NCI-H460 (cell line): ENCODE results near the gene SIT1. TPM values are rescaled to one million over a fixed set of nuclear protein-coding genes. Genes with fewer than 3 reads are reported as not detected.

Experiments
- DNase-seq: peaks from one replicate; pipeline ENCODE4 v3.0.0-alpha.2; 2016; ENCODE audit warnings: low read depth; ENCODE audit errors: extremely low read depth
- polyA plus RNA-seq: library from polyadenylated mRNA; depleted of rRNA; stranded (reverse); fragments of >200 nt; gene quantifications from 2 replicates; pipeline ENCODE4 v1.2.3, GENCODE V29; 2014; cell fraction: nucleus; rRNA removed
- total RNA-seq: library from RNA; depleted of rRNA; stranded (reverse); fragments of >200 nt; shearing (Covaris generic); gene quantifications from 2 replicates; pipeline ENCODE4 v1.2.3, GENCODE V29; 2014; rRNA removed

SIT1 gene, protein sequence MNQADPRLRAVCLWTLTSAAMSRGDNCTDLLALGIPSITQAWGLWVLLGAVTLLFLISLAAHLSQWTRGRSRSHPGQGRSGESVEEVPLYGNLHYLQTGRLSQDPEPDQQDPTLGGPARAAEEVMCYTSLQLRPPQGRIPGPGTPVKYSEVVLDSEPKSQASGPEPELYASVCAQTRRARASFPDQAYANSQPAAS
- total RNA-seq: not detected in 2 replicates
- not detected in 2 replicates for polyA plus RNA-seq

DNA sequence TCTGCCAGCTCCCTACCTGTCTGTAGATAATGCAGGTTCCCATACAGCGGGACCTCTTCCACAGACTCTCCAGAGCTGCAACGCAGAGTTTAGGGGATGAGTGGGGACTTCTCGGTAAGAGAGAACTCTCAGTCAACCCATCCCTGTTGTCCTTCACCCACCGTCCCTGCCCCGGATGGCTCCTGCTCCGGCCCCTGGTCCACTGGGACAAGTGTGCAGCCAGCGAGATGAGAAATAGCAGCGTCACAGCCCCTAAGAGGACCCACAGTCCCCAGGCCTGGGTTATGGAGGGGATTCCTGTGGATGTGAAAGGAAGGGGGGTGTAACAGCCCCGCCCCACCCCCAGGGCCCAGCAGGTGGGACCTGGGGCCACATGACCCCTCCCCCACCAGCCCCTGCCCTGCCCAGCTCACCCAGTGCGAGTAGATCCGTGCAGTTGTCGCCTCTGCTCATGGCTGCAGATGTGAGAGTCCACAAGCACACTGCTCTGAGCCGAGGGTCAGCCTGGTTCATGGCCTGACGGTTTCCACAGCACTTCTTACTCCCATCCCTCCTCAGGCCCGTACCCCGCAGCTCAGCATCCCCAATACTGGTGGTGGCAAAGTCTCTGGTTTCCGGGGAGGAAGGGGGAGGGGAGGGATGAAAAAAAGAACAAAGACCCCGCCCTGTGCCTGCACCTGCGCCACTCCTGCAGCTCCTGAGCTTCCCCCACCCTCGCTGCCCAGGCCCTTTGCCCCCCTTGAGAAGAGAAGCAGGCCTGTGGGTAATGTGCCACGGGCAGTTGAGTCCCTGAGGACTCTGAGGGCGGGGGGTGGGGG lies at the start of gene SIT1:
TSS of gene SIT1 (minus strand) at position 591 of the 818 bp plus-strand sequence. CDS start at position 513, 78 bp downstream.
- DNase-seq: no peak

DNA sequence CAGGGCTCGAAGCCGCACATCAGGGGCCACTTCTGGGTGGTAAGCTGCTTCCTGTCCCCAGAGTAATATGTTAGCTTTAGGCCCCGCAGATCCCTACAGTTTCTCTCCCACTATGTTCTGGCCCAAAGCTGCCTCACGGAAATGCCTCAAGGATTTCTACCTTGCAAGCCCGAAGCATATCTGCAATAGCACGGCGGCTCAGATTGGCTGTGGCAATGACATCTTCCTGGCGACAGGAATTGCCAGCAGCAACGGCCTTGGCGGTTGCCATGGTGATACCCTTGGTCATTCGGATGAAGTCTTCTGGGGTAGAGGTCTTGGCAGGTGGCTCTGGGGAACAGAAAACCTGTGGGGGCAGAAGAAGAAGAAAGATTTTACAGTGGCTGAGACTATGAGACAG lies 49.3 kb upstream of the SIT1 start:
- DNase-seq: no peak

DNA sequence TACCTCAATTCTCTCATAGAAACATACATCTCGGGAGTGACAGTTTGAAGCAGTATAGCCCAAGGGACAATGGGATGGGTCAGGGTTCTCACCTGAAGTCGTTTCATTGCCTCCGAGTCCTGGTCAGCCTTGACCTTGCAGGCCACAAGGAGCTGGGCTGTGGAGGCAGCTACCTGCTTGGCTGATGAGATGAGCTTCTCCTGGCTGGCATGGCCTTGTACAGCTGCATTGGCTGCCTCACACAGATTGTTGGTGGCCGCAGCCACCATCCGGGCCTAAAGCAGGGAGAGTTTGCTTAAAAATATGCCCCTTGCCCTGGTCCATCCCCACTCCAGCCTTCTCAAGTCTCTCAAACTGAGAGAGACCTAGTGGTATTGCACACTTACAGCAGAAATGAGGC lies 47.5 kb upstream of the SIT1 start:
- DNase-seq: no peak

DNA sequence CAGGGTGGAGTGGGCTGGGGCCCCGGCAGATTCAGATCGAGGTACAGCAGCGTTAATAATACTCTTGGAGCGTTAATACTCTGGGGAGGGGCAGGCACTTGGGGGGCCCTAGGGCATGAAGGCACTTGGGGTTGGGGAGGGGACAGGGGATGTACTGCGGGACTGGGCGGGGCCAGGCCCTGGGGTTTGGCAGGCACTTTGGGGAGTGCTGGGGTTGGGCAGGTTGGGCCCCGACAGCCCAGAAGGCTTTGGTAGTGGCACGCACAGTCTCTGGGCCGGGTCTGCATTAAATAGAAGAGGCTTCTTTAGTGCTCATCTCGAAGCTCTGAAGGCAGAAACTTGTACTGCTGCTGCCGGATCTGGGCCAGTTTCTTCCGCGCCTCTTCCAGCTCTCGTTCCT lies 46.8 kb upstream of the SIT1 start:
- no peak for DNase-seq

DNA sequence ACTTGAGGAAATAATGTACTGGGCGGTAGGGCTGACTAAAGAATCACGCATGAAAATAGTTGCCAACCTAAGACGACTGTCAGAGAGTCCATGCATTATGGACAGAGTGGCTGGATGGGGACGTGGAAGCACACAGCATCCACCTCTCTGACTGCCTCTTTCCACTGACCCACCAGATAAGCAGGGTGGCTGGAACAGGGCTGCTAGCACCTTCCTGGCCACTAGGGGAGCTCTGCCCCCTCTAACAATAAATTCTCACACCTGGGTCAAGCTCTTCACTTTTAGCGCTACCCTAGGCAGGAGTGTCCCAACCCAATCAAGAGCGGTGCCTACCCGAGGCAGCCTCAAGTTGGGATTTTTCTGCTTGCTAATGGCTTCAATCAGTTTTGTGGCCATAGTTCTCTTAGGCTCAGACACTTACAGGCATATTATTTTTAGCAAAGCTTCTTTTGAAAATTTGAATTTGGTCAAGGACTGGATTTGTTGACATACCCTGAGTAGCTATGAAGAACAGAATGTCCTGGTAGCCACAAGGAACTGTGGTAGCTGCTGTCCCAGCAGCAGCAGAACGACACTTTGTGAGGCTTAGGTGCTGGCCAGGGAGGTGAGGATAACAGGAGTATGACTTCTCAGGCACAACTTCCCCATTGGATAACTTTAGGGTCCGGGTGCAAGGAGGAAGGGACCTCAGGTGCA lies 45.9 kb upstream of the SIT1 start:
- DNase-seq: peak; percentile 34

DNA sequence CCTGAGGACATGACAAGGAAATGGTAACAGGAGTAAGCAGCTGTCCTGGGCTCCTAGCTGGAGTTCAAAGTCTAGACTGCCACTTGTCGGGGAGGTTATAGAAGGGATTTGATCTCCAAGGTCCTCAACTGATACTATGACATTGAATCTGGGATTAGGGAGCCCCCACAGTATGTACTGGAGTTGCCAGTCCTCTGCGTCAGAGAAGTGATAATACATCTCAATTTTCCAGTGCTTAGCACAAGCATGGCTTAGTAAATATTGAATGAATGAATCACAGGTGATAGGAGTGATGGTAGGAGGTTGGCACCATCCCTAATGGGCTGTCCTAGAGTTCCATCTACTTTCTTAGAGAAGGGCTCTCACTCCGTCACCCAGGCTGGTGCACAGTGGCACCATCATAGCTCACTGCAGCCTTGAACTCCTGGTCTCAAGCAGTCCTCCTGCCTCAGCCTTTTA lies 45.2 kb upstream of the SIT1 start:
- DNase-seq: no peak

DNA sequence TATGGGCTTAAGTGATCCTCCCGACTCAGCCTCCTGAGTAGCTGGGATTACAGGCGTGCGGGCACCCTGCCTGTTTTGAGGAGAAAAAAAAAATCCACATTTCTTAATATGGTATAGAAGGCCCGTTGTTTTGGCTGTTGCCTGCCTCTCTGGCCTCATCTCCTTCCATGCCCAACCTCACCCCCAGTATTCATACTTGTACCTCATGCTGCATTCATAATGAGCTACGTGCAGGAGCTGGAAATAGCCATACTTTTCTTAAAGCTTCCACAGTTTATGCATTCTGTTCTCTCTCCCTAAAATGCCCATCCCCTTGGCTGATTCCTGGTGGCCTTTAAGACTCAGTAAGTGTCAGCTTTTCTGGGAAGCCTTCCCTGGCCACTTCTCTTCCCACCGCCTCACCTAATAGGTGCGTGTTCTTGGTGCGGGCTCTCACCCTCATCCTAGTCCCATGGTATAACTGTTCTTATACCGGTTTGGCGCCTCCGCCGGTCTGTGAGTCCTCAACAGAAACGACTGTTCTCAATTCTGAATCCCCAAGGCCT lies 41.1 kb upstream of the SIT1 start:
- no peak for DNase-seq

DNA sequence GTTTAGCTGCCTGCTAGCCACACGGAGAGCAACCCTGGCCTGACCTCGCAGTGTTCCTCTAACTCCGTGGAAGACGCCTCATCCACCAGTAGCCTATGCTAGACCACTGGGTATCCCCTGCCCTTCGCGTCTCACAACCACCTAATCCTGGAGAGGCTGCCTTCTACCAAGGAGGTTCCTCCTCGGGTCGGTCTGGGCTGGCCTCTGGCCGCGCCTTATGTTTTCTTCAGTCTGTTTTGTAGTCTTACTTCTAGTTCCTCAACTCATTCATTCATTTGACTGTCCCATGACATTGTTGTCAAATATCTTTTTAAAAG lies 40.6 kb upstream of the SIT1 start:
- DNase-seq: no peak

DNA sequence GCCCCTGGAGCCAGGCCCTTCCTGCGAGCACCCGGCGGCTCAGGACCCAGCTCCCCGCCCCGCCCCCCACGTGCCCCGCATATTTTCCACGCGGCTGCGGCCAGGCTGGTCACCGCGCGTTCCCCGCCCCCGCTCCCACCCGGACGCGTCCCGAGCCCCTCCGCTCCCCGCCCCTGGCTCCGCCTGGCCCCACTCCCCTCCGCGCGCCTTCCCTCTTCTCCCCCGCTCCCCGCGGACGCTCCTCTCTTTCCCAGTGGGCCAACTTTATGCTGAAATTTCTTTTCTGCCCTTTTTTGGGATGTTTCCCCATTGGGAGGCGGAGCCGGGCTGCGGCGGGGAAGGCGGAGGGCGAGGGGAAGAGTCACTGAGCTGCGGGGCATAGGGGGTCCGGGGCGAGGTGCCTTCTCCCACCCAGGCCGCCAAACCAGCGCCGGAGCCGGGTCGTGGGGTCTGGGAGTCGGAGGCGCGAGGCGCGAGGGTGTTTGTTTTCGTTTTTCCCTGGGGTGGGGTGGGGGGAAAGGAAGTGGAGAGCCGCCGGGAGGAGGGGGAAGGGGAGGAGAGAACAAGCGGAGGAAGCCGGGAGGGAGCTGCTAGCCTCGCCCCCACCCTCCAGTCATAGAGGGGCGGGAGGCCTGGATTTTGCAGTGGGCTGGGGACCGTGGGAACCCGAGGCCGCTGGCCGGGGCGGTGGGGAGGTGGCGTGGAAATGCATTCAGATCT lies 40.0 kb upstream of the SIT1 start:
- DNase-seq: no peak

DNA sequence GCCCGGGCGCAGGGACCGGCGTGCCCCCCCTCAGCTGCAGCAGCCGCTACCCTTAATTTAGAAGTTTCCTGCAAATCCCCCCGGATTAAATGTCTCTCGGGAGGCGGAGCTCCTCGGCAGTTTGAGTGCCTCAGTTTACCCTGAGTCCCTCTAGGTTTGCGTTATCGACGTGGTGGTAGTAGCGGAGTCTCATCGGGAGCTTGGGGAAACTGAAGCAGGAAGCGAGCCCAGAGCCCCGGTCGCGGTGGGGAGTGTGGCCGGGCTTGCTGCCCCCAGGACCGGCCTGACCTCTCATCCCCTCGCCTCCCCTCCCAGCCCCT lies 39.5 kb upstream of the SIT1 start:
- no peak for DNase-seq

DNA sequence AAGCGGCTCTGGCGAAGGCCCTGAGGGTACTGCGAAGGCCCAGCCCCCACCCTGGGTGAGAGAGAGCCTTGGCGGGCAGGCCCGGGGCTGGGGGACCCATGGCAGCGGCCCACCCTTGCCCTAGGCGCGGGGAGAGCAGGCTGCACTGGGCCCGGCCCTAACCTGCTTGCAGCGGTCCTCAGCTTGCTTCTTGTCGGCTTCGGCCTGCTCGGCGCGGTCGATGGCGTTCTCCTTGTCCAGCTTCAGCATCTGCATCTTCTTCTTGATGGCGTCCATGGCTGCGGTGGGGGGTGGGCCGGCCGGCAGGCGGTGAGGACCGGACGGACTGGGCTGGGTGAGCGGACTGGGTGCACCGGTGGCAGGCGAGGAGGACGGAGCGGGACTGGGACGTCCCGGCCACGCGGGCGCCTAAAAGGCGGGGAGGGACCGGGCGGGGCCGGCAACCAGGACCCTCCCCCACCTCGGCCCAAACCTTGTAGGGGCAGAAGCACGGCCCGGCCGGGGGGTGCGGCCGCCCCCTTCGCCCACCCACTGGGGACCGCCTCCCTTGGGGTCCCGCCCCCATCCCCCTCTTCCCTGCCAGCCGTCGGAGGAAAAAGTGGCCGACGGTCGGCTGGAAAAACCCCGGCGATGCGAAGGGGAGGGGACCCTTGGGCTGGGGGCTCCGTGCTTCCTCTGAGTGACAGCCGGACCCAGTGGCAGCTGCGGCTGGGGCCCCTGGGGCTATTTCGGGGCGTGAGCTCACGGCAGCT lies 39.0 kb upstream of the SIT1 start, which contains the start of gene TPM2:
TSS of gene TPM2 (minus strand) at position 384 of the 752 bp plus-strand sequence. CDS start at position 276, 108 bp downstream.
- DNase-seq: no peak

DNA sequence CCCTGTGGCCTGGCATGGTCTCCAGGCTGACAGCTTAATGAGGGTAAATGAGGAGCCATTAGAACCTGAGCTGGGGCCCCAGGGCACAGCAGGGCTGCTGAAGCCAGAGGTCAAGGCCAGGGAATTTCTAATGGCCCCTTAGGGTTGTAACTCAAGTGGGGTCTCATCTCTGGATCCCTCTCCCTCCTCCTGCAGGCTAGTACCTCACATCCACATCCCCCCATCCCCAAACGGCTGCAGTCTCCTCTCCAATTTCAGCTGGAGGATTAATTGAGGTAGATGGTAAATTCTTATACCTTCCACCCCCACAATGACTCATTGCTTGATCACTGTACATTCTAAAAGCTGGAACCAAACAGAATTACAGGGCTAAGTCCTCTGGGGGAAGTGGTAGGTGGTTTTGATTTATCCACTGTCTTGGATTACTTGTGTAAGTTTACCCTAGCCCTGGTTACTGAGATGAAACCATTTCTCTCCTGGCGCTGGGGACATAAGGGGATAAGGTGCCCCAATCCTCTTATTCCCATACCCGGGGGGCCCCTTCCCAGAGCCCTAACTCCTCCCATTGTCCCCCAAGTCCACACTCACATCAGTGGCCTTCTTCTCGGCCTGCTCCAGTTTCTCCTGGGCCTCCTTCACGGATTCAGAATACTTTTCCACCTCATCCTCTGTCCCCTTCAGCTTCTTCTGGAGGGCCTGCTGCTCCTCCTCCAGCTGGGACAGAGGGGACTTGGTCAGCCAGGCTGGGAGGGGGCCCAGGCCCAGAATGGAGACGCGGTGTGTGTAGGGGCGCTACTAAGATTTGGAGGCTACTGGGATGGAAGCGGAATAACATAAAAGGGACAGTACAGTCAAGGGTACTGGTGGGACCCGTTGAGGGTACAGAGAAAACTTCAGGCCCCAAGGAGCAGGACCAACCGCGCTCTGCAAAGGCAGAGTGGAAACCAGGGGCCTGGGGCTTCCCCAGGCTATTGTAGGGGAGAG lies 38.1 kb upstream of the SIT1 start:
- no peak for DNase-seq

DNA sequence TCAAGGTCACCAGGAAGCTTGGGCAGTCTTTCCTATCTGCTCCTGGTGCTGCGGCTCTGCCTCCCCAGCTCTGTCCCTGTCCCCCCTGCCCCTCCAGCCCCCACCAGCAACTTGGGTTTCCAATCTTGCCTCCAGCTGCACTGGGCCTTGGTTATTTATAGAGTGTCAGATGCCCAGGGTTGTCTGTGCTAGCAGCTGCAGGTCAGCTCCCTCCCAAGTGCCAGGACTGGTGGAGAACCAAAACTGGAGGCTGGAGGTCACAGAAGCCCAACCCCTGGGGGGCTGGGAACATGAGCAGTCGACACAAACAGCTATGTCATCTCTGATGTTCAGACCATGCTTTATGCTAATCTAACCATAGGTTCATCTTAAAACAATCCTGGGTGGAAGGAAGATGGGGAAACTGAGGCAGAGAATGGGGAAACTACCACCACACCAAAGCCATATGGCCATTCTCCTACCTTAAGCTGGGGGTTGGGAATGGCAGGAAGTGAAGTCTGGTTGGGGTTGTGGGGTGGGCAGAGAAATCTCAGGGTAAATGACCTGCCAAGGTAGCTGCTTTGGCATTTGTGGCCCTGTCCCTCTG lies 37.3 kb upstream of the SIT1 start:
- no peak for DNase-seq

DNA sequence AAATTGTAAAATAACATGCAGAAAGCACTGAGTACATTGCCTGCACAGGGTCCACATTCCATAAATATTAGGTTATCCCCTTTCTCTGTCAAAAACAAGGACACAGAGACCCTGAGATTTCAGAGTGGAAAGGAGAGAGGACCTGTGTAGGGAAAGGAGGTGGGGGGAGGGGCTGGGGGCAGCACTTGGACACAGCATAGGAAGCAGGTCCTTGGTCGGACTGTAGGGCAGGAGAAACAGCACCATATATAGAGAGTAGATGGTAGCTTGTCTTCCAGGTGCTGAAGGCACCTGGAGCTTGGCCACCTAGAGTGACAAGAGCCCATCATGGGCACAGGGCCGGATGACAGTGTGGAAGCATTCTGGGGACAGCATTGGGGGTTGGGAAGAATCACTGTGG lies 36.6 kb upstream of the SIT1 start:
- DNase-seq: no peak

DNA sequence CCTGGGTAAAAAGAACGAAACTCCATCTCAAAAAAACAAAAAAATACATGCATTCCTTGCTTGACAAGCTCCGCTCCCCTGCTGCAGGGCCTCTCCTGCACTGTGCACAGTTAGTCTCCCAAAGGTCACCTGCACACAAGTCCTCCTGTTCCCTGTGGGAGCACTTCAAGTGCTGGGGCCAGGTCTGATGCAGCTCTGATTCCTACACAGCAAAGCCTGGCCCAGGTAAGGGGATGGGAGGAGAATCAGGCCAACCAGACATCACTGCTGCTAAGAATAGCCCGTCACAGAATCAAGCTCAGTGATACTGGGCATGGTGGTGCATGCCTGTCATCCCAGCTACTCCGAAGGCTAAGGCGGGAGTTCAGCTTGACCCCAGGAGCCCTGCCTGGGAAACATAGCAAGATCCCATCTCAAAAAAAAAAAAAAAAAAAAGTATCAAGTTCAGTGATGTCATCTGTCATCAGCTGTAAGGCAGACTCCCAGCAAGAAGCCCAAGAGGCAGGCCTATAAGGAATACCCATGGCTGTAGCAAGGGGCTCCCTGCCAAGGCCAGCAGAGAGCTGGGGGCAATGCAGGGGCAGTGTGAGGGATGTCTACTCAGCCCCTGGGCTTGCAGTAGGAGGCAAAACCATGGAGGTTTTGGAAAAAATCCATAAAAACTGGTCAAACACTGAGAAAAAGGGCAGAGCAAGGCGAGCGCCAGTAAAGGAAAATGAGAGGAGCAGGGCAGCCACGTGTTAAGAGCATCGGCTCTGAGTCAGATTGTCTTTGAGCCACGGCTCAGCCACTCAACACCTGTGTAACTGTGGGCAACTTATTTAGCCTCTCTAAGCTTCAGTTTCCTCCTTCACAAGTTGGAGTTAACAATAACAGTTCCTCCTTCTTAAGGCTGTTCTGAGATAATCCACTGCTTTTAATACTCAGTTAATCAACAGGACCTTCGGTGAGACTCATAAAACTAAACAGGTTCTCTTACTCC lies 35.8 kb upstream of the SIT1 start:
- no peak for DNase-seq

DNA sequence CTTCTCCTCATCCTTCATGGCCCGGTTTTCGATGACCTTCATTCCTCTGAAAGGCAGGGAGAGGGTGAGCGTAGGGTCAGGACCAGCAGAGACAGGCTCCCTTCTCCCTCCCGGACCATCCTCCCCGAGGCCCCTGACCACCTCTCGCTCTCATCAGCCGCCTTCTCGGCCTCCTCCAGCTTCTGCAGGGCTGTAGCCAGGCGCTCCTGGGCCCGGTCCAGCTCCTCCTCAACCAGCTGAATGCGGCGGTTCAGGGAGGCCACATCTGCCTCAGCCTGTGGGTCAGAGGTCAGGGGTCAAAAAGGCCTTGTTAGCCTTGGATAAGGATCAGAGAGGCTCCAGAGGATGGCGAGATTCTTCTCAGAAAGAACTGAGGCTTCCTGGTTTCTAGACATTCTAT lies 34.8 kb upstream of the SIT1 start:
- no peak for DNase-seq

DNA sequence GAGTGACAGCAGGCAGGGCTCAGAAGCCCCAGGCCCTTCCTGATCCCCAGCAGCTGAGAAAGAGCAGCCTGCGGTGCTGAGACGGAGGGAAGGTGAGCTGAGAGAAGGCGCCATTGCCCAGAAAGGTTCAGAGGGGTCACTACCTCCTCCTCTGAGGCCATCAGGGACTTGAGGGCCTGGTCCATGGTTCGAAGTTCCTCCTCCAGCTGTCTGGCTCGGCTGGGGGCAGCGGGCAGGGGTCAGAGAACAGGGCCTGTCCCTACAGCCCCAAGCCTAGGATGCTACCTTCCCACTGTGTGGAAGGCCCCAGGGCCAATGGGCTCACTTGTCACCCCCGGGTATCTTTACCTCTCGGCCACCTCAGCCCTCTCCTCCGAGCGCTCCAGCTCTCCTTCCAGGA lies 34.2 kb upstream of the SIT1 start:
- no peak for DNase-seq
